Activated CD4-positive, alpha-beta T cell treated with anti-CD3 and anti-CD28 coated beads for 24 hours (primary cell): ENCODE data around the gene REXO4.

Source experiments
- DNase-seq, 2 donors: peaks; one replicate each; pipeline ENCODE4 v3.0.0-alpha.2; 2020; ENCODE audit warnings: low read depth in 2 of 2

REXO4 gene, protein sequence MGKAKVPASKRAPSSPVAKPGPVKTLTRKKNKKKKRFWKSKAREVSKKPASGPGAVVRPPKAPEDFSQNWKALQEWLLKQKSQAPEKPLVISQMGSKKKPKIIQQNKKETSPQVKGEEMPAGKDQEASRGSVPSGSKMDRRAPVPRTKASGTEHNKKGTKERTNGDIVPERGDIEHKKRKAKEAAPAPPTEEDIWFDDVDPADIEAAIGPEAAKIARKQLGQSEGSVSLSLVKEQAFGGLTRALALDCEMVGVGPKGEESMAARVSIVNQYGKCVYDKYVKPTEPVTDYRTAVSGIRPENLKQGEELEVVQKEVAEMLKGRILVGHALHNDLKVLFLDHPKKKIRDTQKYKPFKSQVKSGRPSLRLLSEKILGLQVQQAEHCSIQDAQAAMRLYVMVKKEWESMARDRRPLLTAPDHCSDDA

DNA sequence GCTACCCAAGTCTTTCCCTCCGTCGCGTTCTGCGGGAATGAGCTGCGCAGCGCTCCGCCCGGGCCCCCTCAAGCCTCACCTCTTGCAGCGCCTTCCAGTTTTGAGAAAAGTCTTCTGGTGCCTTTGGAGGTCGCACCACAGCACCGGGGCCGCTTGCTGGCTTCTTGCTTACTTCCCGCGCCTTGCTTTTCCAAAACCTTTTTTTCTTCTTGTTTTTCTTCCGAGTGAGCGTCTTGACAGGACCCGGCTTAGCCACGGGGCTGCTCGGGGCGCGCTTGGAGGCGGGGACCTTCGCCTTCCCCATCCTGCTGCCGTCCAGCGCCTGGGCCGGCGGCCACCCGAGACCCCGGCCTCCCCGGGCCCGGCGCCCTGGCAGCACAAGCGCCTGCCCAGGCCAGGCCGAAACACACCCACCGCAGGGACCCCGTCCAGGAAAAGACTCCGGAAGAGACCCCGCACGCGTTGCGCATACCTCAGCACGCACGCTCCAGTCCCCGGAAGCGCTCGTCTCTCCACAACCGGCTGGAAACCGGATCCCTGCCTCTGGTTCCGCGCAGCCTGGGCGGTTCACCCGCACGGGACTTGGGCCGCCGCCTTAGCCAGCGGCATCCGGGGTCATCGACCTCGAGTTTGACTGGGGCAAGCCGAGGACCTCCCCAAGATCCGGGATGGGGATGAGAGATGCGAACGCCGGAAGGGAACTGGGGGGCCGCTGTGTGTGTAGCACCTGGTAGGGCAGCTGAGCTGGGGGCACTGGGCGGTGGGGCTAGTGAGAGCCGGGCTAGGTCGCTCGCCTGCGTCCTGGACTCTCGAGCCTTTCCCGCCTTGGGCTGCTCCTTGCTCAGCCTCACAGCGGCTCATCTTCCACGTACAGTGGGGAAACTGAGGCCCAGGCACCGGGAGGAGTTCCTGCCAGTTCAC is at the start of gene REXO4:
Gene REXO4 (minus strand): TSS at position 470 of the 921 bp plus-strand sequence. CDS start 166 bp downstream, at position 304.
- DNase-seq, result peak; percentile 75 to 78

DNA sequence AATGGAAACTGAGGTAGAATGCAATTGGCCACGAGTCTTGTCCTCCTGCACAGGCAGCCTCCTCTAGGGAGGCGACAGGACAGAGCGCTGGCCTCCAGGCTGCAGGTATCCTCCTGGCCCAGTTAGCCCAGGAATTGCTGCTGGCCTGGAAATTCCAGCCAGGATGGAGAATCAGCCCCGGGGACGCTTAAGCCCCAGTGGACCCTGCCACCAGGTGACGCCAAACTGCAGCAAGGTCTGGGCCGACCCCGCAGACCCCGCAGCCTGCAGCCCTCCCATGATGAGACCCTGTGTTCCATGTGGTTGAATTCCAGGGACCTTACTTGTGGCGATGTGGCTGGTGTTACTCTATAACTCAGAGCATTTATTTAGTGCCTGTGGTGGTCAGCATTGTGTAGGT is 49.3 kb upstream of the REXO4 start:
- no peak for DNase-seq

DNA sequence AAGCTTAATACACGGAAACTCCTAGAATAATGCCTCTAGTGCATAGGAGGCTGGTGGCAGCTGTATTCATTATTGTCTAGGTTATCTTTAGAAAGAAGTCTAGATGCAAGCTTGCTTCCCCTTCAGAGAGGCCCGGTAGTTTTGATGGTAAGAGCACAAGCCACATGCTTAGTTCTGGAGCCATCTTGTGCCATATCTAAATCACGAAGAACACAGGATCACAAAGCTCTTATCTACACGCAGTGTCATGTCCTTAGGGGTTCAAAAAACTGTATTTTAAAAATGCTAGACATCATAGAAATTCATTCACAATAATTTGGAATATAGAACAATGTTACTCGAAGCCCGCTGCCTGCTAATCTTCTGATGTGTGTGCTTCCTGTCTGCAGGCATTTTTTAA is 48.2 kb upstream of the REXO4 start:
- no peak for DNase-seq

DNA sequence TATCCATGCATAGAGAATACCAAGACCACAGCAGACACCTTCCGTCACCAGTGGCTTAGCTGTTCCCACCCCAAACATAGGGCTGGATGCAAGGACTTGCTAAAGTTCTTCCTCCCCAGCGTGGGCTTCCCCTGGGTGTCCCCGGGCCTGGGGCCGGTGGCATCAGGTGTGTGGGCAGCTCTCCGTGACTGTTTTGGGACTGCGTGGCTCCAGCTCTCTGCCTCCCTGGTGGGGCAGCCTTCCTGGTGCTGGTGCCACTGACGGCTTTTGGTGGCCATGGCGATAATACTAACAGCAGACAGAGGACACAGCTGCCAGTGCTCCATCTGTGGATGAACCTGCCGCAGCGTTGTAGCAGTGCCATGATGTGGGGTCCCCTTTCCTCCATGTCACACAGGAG is 46.8 kb upstream of the REXO4 start:
- no peak for DNase-seq

DNA sequence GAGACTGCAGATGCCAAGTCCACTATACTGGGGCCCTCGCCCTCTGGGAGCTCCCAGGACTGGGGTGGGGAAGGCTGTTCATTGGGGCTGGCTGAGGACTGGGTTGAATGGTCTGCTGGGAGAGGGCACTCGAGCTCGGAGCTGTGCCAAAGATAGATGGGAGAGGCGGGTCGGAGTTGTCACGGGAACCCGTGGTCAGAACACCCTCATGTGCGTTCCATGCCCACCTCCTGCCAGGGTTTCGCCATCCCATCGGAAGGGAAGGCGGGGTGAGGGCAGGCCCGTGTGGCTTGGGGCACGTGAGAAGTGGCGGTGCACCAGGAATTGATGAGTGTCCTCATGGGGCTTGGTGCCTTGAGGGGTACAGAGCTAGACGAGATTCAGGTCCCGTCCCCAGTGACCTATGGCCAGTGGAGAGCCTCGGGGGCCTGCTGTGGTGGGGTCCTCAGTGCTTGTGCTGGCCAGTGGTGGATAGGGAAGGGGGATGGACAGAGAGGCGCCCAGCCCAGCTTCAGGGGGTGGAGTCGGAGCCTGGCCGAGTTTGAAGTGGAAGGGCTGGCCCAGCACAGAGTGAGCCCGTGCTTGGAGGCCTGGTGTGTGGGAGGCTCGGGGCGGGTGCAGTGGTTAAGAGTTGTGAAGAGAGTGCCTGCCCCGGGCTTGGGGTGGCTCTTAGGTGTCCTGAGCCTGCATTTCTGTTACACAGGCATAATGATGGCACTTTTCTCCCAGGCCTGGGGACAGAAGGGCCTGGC is 46.2 kb upstream of the REXO4 start:
- DNase-seq, result no peak

DNA sequence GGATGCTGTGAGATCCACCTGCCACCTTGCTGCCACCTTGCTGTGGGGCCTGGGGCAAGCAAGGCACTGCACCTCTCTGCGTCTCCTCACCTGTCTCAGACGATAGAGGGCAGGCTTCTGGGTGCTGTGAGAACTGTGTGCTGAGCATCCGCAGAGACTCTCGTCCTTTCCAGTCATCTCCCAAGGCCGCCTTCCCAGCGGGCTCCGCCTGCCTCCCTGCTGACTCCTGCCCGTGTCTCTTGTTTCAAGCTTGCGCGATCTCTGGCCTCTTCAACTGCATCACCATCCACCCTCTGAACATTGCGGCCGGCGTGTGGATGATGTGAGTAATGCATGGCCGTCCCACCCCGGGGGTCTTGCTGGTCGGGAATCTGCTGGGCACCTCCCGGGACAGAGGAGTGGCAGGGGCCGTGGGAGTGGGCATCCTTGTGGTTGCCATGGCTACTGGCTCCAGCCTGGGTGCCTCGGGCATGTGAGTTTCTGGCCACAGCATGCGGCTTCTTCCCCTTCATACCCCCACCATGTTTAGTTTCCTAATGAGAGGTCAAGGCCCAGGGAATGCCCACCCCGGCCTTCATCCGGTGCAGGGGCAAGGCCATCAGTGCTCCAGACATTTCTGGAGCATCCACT is 45.5 kb upstream of the REXO4 start:
- no peak for DNase-seq

DNA sequence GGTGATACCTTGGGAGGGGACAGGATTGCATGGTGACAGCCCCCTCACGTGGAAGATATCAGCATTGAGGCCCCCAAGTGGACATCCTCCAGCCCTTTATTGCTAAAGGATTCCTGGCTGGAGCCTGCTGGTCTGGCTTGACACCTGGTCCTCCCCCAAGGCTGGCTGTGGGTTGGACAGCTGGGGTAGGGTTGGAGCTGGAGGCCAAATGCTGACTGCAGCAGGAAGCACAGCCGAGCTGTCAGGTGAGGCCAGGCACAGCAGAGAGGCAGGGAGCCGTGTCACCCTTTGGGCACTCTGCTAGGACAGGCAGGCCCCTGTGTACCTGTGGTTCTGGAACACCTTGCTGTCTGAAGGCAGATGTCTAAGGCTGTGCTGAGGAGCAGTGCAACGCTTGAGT is 44.2 kb upstream of the REXO4 start:
- DNase-seq, result no peak

DNA sequence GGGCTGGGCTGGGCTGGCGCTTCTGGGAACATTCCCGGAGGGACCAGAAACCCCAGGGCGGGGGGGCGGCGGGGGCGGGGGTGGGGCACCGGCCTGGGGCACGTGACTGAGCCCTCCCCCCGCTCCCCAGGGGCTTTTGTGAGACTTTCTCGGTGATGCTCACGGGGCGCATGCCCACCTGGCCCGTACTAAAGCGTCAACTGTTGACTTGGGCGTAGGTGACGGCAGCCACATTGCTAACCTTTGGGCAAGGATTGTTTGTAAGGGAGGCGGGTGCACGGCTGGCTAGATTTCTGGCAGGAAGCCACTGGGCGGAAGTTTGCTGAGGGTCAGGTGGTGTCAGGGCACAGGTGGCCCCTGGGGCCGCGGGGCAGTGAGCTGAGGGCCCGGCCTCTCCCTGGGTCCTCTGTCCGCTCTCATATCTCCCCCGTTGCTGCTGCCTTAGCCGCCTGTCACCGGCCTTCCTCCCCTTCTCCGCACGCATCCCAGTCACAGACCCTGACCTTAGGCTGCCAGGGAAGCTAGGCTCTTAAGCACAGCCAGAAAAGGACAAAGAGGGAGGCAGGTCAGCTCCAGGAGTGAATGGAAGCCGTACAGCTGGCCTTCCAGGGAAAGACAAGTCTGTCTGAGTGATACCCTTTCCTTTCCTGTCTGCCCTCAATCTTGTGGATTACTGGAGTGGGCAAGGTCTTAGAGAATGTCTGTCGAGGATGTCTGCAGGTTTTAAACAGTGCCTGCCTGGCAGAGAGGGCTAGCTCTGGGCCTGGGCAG is 42.8 kb upstream of the REXO4 start:
- no peak for DNase-seq

DNA sequence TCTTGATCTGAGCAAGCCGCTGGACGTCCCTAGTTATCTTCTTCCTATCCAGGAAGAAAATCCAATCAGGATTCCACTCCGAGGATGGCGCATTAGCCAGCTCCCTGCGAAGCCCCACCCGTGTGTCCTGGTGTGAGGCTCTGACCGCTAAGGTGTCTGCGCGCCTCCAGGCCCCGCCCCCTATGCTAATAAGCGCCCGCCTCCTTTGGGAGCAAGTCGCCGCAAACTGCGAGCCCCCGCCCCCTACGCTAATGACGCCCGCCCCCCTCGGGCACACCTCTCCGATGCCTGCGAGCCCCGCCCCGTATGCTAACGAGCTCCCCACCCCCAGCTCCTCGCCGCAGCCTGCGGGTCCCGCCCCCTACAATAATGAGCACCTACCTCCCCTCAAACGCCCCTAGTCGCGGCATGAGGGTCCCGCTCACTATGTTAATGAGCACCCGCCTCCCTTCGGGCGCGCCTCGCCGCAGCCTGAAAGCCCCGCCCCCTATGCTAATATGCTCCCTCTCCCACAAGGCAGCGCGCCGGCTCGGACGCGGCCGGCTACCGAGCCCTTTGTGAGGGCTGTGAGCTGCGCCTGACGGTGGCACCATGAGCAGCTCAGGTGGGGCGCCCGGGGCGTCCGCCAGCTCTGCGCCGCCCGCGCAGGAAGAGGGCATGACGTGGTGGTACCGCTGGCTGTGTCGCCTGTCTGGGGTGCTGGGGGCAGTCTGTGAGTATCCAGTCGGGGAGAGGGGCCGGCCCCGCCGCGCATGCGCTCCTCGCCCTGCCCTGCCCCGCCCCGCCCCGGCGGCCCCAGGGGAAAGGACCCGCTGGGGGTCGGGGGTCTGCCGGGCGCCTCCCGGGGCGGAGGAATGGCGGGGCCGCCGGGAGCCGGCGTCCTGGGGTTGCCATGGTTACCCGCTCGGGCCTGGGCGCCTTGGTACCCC is 41.9 kb upstream of the REXO4 start, which contains the start of gene CACFD1:
Gene CACFD1 (plus strand): TSS at position 503 of the 929 bp plus-strand sequence. CDS start 89 bp downstream, at position 592.
- peak; percentile 88 to 93 for DNase-seq

DNA sequence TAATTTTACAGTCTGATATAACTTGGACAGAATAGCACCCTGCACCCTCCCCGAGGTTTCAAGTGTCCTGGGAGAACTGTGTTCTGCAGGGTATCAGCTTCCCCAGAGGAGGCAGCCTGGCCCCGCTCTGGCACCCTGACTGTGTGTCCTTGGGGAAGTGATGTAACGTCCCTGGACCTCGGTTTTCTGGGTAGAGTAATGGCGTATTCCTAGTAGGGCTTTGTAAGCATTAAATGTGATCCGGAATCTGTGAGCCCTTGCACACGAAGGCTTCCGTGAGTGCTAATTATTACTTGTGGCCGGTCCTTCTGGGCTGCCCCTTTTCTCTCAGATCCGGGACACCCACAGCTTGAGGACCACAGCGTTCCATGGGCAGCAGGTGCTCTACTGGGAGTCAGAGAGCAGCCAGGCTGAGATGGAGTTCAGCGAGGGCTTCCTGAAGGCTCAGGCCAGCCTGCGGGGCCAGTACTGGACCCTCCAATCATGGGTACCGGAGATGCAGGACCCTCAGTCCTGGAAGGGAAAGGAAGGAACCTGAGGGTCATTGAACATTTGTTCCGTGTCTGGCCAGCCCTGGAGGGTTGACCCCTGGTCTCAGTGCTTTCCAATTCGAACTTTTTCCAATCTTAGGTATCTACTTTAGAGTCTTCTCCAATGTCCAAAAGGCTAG is 41.0 kb upstream of the REXO4 start:
- no peak for DNase-seq

DNA sequence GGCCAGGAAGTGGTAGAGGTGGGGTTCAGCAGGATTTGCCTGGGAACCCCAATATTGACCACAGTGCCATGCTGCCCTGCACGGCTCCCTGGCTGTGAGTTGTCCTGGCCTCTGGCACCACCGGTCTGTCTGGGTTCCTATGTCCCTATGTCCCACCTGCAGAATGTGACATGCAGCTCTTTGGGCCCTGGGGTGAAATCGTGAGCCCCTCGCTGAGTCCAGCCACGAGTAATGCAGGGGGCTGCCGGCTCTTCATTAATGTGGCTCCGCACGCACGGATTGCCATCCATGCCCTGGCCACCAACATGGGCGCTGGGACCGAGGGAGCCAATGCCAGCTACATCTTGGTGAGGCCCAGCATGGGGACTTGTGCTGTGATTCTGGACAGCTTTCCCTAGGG is 39.9 kb upstream of the REXO4 start:
- DNase-seq, result no peak

DNA sequence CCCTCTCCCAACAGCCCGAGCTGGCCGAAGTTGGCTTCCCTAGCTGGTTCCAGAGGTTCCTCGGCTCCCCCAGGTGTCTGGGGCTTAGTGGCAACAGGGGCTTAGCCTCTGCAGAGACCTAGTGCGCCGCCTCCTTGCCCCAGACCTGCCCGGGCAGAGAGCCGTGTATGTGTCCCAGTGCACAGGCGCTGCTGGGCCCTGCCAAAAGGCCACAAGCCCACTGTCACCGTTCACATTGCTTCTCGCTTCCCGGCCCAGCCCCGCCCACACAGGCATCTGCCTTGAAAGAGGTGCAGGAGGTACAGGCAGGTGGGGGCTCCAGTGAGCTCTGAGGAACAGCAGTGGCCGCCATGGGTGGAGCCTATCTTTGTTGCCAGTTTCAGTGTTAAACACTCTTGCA is 39.4 kb upstream of the REXO4 start:
- no peak for DNase-seq

DNA sequence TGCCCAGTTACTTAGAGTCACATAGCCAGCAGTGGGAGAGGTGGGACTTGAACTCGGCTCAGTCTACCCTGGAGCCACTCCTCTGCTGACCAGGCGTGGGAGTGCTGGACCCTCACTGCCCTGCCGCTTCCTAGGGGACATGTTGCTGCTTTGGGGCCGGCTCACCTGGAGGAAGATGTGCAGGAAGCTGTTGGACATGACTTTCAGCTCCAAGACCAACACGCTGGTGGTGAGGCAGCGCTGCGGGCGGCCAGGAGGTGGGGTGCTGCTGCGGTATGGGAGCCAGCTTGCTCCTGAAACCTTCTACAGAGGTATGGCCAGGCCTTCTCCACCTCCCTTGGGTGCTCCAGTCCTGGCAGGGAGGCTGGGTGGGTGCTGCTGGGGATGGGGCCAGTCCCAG is 38.6 kb upstream of the REXO4 start:
- DNase-seq, result no peak

DNA sequence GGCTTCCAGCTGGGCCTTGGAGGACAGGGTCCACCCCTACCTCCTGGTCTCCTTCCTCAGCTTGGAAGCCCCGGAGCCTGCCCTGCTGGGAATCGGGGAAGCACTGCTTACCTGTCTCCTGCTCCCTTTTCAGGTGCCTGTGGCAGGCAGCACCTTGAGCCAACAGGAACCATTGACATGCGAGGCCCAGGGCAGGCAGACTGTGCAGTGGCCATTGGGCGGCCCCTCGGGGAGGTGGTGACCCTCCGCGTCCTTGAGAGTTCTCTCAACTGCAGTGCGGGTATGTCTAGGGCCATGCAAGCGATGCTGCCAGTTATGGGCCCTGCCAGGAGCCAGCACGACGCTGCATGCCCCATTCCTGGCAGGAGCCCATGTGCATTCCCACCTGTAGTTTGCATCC is 38.1 kb upstream of the REXO4 start:
- DNase-seq, result no peak

DNA sequence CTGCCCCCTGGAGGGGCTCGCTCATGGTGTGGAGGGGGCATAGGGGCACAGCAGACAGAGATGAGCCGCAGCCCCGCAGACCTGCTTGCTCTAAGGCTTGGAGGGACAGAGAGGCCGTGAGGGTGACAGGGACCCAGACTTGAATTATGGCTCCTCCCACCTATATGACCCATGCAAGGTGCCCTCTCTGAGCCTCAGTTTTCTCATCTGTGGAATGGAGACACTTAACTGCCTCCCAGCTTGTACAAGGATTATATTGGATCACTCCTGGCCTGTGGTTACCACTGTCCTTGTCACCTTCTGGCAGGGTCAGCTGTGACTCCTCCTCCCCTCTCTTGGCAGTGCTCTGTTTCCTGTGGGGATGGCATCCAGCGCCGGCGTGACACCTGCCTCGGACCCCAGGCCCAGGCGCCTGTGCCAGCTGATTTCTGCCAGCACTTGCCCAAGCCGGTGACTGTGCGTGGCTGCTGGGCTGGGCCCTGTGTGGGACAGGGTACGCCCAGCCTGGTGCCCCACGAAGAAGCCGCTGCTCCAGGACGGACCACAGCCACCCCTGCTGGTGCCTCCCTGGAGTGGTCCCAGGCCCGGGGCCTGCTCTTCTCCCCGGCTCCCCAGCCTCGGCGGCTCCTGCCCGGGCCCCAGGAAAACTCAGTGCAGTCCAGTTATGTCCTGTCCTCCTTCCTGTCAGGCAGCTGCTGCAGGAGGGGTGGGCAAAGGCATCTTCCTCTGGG is 37.3 kb upstream of the REXO4 start:
- no peak for DNase-seq

DNA sequence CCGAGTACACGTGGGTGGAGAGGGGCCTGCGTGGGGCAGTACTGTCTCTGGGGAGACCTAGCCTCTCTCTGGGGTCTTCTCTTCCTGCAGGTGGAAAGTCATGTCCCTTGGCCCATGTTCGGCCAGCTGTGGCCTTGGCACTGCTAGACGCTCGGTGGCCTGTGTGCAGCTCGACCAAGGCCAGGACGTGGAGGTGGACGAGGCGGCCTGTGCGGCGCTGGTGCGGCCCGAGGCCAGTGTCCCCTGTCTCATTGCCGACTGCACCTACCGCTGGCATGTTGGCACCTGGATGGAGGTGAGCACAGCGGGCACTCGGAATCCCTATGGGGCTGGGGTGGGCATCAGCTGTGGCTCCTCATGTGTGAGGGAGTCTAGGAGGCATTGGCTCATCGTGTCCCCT is 36.5 kb upstream of the REXO4 start:
- DNase-seq, result no peak

DNA sequence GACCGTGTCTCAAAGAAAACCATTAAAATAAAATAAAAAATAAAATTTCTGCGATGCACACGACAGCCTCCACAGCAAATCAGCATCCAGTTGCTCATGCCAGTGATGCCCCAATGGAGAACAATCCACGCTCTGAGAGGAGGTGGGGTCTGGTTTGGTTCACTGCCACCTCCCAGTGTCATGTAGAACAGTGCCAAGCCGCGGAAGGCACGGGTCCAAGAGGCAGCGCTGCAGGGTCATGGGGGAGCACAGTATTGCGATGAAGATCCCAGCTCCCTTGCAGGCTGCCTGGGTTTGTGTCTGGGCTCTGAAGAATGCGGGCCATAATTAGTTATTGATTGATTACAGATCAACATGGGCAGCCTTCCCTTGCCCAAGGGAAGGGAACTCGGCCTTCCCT is 35.8 kb upstream of the REXO4 start:
- no peak for DNase-seq

DNA sequence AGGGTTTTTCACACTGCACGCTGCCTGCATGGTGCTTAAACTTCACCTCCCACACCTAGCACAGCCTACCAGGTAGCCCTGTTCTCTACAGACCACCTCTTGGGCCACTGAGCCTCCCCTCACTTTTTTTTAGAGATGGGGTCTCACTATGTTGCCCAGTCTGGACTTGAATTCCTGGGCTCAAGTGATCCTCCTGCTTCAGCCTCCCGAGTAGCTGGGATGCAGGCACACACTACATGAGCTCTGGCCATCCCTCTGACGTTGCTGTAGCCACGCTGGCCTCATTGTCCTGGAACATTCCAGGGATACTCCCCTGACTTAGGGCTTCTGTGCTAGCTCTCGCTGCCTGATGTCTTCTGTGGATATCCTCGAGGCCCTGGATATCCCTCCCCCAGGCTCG is 34.8 kb upstream of the REXO4 start:
- DNase-seq, result no peak
